COR-L47 (cell line): Measurements from ENCODE around the gene WWOX.
"Not testable (repeated sequence)": the region's sequence is repeated elsewhere in the genome, so short reads cannot be mapped to it uniquely, and the experiment has no call there.

Experiments
- DNase-seq: peaks from one replicate; lab custom pipeline; 2025; lab: John Stamatoyannopoulos, UW

WWOX gene

DNA sequence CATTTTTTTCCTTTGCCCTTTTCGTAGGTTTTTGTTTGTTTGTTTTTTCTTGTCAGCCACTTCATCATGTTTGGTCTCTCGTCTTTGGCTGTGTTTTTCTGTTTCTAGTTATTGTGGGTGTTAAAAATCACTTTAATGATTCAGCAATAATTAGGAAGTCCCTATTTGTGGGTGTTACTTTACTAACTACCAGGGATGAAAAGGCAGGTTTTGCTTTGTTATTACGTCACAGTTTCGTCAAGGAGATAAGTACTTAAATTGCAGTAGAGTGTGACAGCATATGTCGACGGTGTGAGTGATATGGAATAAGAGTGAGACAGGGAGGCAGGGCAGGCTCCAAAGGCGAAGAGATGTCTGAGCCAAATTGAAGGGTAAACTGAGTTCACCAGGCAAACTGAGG is 479.6 kb downstream of the WWOX start:
- DNase-seq = no peak

DNA sequence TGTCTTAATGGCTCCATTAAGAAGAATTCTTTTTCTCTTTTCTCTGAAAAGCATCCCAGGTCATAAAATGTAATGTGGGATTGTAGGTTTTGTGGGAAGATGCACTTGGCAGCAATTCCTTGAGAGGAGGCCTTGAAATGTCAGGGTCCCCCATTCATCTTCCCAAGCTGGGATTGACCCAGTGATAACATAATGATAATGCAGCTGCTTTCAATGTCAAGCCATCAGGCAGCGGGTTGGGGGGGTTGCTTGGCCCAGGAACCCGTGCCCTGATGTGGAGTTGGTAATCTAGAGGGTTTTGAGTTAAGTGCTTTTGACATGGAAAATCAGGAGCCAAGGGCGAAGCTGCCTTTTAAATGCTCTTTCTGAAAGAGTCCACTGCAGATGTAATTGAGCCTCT is 484.0 kb downstream of the WWOX start:
- no peak for DNase-seq

DNA sequence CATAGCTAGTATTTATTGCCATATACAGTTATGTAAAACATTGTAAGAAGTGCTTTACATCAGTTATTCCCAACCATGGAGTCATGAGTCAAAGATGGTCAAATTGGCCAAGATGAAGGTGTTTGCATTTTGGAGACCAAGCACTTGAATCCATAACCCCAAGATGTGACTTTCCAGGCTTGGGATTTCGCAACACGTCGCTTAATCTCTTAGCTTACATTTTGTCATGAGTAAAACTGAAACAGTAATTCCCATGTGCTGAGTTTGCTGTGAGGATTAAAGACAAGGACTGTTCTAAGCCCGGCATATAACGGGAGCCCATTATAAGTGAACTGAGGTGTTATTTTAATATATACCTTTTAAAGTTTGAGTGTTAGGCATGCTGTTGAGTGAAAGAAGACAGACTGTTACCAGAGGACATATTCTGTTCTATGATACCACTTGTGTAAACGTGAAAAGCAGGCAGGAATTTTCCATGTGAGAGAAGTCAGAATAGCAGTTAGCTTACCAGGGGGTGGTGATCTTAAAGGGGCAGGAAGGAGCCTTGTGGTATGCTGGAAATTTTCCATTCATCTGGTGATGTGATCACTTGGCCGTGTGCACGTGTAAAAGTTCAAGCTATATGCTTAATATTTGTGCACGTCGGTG is 484.9 kb downstream of the WWOX start:
- DNase-seq = no peak

DNA sequence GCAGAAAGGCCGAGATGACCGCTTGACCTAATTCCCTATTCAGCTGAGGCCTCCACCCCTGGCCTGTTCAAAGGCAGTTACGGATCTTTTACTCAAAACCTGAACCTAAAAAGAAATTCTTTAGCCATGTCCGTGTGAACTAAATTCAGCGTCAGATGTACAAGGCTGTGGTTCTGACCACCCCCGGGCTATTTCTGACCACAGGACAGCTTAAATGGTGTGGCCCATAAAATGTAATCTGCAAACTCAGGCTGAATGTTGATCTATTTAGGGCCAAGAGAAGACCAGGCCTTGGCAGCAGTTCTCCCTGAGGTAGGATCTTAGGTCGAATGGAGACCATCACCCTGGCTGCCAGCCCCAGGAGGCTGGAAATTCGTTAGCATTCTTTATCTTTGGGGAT is 485.5 kb downstream of the WWOX start:
- no peak for DNase-seq

DNA sequence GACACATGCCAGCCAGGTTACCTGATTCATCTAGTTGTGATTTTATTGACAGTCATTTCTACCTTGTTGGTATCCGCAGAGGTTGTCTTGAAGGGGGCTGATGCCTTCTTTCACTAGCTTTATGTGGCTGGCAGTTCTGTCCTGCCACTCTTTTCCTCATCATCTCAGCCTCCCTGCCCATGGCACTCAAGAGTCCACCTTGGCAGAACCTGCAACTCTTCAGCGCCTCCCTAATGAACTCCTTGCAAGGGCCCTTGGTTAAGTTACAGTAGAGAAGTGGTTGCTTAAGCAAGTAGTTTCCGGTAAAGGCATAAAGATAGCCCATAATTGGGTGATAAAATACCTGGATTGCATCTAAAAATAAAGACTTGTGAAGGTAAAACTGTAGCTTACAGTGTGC is 489.9 kb downstream of the WWOX start:
- DNase-seq = no peak

DNA sequence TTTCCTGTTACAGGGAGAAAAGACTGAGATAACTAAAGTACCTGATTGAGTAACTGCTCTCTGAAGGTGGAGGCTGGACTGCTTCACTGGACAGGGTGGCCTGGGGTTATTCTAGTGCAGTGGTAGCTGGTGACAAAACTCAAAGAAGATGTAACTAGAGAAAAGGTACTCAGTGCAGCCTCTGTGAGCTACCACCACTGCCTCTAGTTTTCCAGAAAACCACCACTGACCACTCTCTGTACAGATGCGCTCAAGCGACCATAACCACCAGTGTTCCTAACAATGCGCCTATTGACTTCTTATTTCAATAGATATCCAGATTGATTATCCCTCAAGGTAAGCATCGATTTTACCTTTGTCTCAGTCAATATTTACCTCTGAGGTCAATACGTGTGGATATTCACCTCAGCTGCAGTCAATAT is 492.2 kb downstream of the WWOX start:
- DNase-seq = no peak

DNA sequence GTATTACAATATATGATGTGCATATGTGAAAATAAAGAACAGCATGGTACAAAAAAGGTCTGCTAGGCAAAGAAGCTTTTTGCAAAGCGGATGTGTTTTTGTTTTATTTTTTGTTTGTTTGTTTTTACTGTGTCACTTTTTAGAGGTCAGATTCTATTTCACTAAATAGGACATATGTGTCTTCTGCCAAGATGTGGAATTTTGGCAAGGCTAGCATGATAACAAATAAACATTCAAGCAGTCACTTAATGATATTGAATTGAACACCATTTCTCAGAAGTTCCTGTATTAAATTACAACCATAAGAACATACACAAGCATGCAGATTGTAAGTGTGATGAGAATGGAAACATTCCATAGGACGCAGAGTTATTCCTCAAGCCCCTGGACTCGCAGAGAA is 492.7 kb downstream of the WWOX start:
- no peak for DNase-seq

DNA sequence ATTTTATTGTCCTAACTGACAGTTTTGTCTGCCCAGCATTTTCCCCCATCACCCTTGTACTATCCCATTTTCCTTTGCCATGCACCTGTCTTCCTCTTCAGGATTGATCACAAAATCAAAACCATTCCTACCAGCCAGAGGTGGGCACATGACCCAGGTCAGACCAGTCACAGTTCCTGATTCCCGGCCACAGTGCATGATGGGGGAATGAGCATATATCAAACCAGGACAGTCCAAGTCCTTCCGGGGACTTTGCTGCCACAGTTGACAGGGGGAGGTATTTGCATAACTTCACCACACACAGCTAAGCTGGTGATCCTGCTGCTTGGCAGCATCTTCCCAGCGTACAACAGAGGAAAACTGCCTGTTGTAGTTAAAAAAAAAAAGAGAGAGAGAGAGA is 493.9 kb downstream of the WWOX start:
- DNase-seq = no peak

DNA sequence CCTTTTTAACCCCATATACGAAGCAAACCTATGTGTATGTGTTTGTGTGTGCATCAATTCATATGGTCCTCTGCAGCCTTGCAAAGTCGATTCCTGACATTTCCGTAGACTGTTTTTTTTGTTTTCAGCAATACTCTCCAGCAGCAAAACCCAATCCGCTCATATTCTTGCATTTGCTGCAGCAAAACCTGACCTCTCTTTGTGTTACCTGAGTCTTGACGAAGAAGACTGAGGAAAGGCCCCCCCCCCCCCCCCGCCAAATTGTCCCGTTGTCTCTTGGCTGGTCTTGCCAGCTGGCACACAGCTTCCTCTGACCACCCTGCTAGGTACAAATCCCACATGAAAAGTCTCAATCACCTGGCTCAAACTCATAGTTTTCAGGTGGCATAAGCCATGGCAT is 494.7 kb downstream of the WWOX start:
- DNase-seq = no peak

DNA sequence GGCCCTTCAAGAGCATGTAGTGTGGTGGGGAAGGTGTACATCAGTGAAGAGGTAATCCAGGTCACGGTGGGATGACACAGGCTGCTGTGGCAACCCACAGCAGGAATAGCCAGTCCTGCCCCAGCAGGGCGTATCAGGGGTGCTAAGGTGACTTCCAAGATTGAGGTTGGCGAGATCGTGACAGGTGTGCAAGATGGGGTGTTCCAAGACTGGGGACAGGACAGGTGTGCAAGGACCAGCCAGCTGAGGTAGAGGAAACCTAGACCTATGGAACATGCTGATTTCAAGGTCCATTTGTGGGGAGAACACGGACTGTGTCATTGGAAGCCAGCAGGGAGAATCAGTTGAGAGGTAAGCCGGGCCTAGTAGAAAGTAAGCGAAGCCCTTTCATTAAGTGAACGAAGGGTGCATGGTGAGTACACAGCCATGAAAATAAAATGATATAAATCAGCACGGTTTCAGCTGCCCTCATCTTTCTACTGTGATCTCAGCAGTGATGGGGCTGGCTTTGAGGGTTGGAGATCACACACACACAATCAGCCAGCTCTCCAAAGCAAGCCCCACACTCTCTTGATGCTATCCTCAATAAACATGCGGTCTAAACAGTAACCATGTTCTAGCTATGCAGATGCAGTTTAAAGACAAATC is 497.0 kb downstream of the WWOX start:
- no peak for DNase-seq

DNA sequence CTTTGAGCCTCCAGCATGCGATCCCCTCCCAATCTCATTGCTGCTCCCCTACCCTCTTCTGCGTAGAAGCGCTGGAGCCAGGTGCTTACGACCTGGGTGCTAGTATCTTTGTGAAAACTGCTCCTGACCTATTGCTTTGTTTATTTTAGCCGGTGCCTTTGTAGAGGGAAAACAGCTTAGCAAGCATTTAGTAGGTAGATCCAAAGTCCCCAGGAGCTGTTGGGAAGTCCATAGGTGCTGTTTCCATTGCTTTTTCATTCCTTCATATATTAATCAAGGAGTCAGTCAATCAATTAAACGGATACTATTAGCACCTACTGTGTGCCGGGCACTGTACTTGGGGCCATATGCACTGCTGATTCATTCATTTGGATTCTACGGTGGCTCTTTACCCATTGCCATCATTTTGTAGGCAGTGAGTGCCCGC is 497.6 kb downstream of the WWOX start:
- DNase-seq = no peak

DNA sequence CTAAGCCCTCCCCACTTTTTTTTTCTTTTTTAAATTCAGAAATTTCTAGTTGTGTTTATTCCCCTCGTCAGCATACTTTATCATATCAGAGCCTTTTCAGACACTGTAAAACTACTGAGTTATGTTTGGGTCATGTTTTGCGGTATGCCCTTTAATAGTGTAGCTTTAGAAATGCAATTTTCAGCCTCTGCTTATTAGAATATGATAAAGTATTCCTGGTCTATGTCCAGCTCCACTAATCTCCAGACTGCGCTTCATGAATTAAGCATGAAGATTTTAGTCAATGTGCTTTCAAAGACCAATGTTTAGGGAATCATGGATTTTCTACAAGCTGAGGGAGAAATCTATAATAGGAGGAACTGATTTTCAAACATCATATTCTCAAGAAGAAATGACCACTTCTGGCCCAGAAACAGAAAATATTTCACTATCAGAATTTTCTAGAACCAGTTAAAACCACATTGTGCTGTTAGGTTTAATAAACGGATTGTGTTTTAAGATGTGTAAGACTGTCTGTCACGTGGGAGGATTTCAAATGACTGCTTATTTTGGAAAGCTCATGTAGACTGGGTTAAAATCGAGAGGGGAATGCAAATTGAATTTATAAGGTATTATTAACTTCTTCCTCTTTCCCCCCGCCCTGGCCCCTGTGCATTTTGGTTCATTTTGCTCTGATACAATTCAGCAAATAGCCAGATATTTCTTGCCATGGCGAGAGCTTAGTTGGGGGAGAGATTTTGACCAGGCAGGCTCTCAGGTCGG is 498.5 kb downstream of the WWOX start:
- DNase-seq = no peak

DNA sequence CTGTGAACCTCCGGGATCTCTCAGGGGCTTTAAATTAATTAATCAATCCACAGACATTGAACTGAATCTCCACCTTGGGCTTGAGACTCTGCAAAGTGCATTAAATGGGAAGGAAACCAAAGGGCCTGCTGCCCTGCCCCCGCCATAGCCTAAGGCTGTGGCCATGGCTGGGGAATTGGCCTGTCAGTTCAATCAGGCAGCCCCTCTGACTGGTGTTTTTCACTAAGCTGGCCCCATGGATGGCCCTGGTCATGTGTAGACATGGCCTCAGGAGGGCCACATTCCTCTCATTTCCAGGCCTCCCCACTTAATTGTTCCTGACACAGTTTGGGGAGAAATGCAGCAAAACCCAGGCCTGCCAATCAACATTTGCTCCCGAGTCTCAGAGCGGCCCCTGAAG is 499.8 kb downstream of the WWOX start:
- DNase-seq = no peak

DNA sequence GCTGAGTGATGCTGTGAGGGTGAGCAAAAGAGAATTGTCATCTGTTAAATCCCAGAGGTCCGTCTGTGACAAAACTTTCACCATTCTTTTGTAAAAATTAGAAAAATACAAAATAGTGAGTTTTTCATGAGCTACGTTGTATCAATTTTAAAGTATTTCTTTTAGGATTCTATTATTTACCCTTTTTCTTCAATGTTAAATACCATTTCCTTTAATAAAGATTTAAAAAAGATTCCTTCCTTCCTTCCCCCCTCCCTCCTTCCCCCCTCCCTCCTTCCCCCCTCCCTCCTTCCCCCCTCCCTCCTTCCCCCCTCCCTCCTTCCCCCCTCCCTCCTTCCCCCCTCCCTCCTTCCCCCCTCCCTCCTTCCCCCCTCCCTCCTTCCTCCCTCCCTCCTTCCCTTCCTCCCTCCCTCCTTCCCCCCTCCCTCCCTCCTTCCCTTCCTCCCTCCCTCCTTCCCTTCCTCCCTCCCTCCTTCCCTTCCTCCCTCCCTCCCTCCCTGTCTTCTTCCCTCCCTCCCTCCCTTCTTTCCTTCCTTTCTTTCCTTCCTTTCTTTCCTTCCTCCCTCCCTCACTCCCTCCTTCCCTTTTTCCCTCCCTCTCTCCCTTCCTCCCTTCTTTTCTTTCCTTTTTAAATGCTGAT is 505.1 kb downstream of the WWOX start:
- not testable (repeated sequence) for DNase-seq

DNA sequence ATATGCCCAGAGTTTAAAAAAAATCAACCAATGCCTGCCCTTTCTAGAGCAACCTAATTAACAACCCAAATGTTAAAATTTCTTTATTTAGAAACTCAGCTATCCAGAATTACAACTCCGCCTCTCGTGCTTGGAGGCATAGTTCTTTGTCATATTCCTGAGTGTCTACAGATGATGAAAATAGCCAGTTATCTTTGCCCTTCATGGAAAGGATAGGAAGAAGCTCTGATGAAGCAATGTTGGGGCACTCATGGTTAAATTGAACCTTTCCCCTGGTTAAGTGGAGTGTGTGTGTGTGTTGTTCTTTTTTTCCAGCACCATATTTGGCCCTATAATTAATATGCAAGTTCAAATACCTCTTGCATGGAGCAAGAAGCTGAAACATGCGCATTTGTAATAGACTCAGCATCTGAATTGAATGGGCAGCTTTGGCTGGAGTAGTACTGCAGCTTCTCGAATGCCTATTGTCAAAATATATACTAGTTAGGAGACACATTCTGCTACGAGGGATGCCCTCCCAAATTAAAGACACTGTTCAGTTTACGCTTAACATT is 506.2 kb downstream of the WWOX start:
- DNase-seq = no peak

DNA sequence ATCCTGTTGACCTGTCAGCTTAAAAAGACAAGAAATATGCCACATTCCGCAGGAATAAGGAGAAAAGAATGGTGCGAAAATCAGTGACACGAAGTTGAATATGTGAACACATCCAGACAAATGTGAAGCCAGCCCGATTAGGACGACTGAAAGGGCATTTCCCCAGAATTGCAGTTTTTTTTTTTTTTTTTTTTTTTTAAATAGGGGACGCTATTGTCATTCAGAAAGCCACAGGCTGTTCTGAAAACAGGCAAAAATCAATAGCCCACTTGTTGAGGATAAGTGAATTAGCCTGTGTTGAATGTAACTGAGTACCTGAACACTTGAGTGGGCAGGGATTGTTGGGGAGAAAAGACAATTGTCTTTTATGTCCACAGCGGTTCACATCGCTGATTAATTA is 507.1 kb downstream of the WWOX start:
- no peak for DNase-seq

DNA sequence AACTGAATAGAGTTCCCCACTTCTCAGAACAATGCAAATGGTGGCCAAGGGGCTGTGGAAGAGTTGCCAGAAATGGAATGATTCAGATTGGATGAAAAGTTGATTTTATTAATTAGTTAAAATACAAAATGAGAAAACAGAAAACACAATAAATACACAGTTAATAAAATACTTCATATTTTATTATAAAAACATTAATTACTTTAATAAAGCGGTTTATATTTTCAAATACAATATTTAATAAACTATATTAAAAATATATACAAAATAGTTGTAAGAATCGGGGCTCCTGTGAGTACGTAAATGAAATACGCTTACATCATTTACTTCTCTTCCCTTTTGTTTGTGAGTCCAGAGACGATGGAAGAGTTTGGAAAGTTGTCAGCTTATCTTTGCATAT is 507.6 kb downstream of the WWOX start:
- no peak for DNase-seq

DNA sequence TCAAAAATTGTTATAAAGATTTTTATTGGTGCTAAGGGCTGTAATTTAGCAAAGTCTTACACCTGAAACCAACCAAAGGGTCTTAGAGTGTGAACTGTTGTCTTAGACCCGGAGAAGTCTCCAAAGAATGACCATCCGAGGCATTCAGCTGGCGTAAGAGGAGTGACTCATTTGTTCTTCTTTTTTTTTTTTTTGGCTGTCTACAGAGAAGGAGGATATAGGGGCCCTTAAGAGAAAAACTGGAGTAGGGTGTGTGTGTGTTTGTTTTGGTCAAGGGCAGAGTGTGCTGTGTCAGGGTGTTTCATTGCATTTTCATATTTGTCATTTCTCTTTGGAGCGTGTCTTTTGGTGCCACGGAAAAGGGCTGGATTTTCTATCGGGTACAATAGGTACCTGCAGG is 508.0 kb downstream of the WWOX start:
- DNase-seq = no peak

DNA sequence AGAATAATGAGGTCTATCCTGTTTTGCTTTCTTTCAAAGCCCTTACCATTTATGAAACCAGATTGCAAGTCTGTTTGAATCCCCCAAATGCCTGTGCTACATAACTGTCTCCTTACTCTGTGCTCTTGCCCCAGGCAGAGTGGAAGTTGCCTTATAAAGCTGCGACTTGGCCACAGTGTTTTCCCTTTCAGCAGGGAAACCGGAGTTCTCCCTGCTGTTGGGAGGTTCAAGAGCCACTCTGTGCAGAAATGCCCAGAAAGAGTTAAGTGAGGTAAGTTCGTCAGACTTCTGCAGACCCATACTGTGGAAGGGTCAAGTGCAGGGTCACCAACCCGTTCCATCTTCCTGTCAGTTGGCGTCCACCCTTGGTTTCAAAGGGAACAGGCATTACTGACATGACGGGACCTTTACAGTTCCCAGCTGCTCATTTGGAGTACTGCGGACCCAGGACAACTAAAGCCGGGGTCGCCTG is 508.9 kb downstream of the WWOX start:
- no peak for DNase-seq

DNA sequence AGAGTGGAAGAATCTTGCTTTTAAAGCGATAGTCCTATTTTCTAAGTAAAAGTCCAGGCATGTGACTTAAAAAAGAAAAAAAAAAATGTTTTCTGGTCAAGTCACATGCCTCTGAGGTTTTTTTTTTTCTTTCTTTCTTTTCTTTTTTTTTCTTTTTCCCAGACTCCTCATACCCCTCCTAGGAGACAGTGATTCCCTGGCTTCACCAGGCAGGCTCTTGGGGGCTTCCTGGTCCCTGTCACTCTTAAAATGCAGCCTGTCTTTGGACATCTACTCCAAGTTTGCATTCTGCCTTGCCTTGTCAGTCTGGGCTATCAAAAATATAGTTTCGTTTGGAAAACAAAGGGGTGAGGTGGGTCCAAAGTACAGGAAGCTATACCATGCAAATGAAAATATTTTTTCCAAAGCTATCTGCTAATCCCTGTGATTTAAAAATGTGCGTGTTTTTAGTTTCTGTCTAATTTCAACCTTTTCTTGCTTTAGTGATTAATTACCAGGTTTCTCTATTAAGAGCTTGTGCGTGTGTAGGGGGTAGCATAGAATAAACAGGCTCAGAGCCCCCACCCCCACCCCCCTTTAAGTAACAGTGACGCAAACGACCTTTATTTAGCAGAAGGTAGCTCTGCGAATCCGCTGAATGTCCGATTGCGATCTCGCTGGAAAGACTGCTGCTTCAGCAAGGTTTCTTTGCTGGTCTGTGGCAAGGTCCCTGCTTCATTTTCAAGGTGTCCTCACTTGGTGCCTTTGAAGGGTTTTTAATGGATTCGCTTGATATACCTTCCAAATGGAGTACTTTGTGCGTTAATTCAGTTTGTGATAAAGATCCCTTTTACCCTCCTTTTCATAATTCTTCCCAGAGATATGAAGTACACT is 510.2 kb downstream of the WWOX start:
- no peak for DNase-seq

DNA sequence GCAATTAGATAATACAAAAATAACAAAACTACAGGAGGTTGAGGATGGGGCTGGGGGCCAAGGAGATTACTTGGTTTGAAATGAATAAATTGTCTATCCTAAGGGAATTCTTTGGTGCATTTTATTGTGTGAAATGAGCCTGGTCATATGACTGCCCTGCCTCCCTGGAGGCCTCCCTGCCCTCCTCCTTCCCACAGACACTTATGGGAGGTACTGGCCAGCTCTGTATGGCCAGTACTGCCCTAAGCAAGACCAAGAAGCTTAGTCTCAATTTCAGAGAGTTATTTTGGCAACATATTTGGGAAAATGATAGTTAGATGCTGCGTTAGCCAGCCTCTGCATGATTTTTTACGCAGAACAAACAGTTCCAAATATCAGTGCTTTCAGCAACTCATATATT is 511.9 kb downstream of the WWOX start:
- no peak for DNase-seq
